Spleen (tissue), 11 donors: ENCODE measurements around the gene NPHP4. TPM values are rescaled to one million over a fixed set of nuclear protein-coding genes. Genes with fewer than 3 reads are reported as not detected.

ENCODE experiments used
- DNase-seq: peaks from one replicate; pipeline ENCODE4 v3.0.0-alpha.2; 2020
- H3K27ac ChIP-seq, 8 donors: fragments of 200-600 bp; sonication (generic) in 7 of 8; 1 replicate in 4 of 8; 2 replicates in 4 of 8; pipeline versions ENCODE4 v1.5.0 to v1.8.0; 2016 to 2021; ENCODE audit warnings: inconsistent platforms in 4 of 8, mild to moderate bottlenecking in 4 of 8, moderate library complexity in 1 of 8
- H3K27me3 ChIP-seq, 7 donors: fragments of 200-600 bp; sonication (generic) in 6 of 7; replicated peaks in 1 of 7; 1 replicate in 4 of 7; 2 replicates in 3 of 7; pipeline versions ENCODE4 v1.5.0 to v1.8.0; 2016 to 2021; ENCODE audit warnings: inconsistent platforms in 3 of 7, mild to moderate bottlenecking in 1 of 7
- H3K36me3 ChIP-seq, 6 donors: fragments of 200-600 bp; sonication (generic) in 5 of 6; 1 replicate in 4 of 6; 2 replicates in 2 of 6; pipeline versions ENCODE4 v1.5.0 to v1.8.0; 2016 to 2021; ENCODE audit warnings: inconsistent platforms in 2 of 6
- H3K4me1 ChIP-seq, 6 donors: fragments of 200-600 bp; sonication (generic) in 5 of 6; 1 replicate in 3 of 6; 2 replicates in 3 of 6; pipeline versions ENCODE4 v1.5.0 to v1.8.0; 2016 to 2021; ENCODE audit warnings: inconsistent platforms in 3 of 6
- H3K4me3 ChIP-seq, 8 donors: fragments of 200-600 bp; sonication (generic) in 7 of 8; 1 replicate in 4 of 8; 2 replicates in 4 of 8; pipeline versions ENCODE4 v1.5.0 to v1.8.0; 2016 to 2021; ENCODE audit warnings: inconsistent platforms in 4 of 8, mild to moderate bottlenecking in 4 of 8, moderate library complexity in 2 of 8
- H3K9me3 ChIP-seq, 8 donors: fragments of 200-600 bp; sonication (generic) in 7 of 8; 1 replicate in 4 of 8; 2 replicates in 4 of 8; pipeline versions ENCODE4 v1.5.0 to v1.8.0; 2016 to 2021; ENCODE audit warnings: inconsistent platforms in 4 of 8
- CTCF ChIP-seq, 11 experiments: fragments of 200-600 bp in 7 of 11; fragments of 450-650 bp in 4 of 11; sonication (generic) in 4 of 11; IDR thresholded peaks in 8 of 11; conservative IDR thresholded peaks in 3 of 11; 1 replicate in 7 of 11; 2 replicates in 4 of 11; pipeline versions ENCODE4 v1.4.0 to v1.8.0; 2016 to 2021; ENCODE audit warnings: antibody characterized with exemption in 11 of 11, inconsistent platforms in 4 of 11, mild to moderate bottlenecking in 1 of 11
- POLR2A ChIP-seq, 3 donors: fragments of 450-650 bp; IDR thresholded peaks; one replicate each; pipeline ENCODE4 v1.5.1; 2017; ENCODE audit warnings: antibody characterized with exemption in 3 of 3, mild to moderate bottlenecking in 1 of 3
- POLR2AphosphoS5 ChIP-seq, 3 donors: sonication (generic); formaldehyde crosslinking; IDR thresholded peaks; one replicate each; pipeline ENCODE4 v1.5.1; 2017; ENCODE audit warnings: antibody characterized with exemption in 3 of 3
- WGBS, 5 donors: extraction: QIAGEN DNeasy Blood & Tissue Kit in 3 of 5; methylation state at CpG; one replicate each; pipeline versions ENCODE4 v1.1.5 to v1.1.7; 2013 to 2018; 5-methylcytosine and 5-hydroxymethylcytosine counted together
- intact Hi-C: fragments of 100-400 bp; cut with DNase I; formaldehyde crosslinking; loops from one replicate; pipeline ENCODE4 v1.15.0; 2023; ENCODE audit warnings: low total_unique reads
- polyA plus RNA-seq, 3 donors: library from polyadenylated mRNA; stranded (reverse); fragments of 200-250 nt; gene quantifications; one replicate each; pipeline ENCODE4 v1.2.1, GENCODE V29; 2013
- total RNA-seq, 7 donors: library from RNA; depleted of rRNA in 3 of 7; stranded (reverse); fragments of >200 nt in 3 of 7; fragmentation: NEBNext Ultra II Directional in 4 of 7; extraction: Animal tissue kit (Norgen Biotek cat#: 25700) in 4 of 7; gene quantifications; one replicate each; pipeline versions ENCODE4 v1.1.0 to v1.2.1, GENCODE V29; 2016 to 2021
- donor health status: healthy with polysubstance abuse.
- donor health status: DM: no; HTN: no; CAD: no; lungs with moderate emphysema.
- donor health status: DM: no; HTN: no; CAD: no.
- donor health status: Bipolar disorder and iron deficiency.
- donor health status: healthy.
- donor health status: DM: no; HTN: no; CAD: no.
- donor health status: DM: yes; HTN: yes; CAD: no.

The NPHP4 gene
- total and polyA plus RNA-seq, 10 donors = 1.2 to 17.5 (median 9.4) TPM

- H3K4me3 ChIP-seq = no peak overlapping the region
- intact Hi-C loops = no loop called here
- peak; percentile 62 for DNase-seq
- H3K4me1 ChIP-seq = peaks cover 0 to 55% (median 15%) of the 10 kb centered on the region in 6 donors
- 94 to 97% (median 95%) methylated on average over 15 to 17 of the region's 17 CpGs for WGBS, 5 donors
- H3K27me3 ChIP-seq = no peaks in the 10 kb centered on the region
- H3K9me3 ChIP-seq = no peaks in the 10 kb centered on the region
- peaks cover 0 to 62% (median 8%) of the 10 kb centered on the region in 6 donors for H3K36me3 ChIP-seq
- TF ChIP-seq POLR2A (IDR thresholded peaks at IDR 0.05) (no peak), POLR2AphosphoS5 (IDR thresholded peaks at IDR 0.05) (no peak), CTCF (IDR thresholded peaks at IDR 0.05 in 8 of 11, conservative IDR thresholded peaks at IDR 0.05 in 3 of 11) (no peak)
- H3K27ac ChIP-seq = no peak overlapping the region
These were observed 8.4 kb upstream of the NPHP4 start for GRCh38 chr1:6000444-6001288.

GRCh38 chr1:5999711-6000443 is 7.7 kb upstream of the NPHP4 start:
- intact Hi-C loops = no loop called here
- DNase-seq = peak; percentile 71
- no peaks in the 10 kb centered on the region for H3K9me3 ChIP-seq
- no peak overlapping the region for H3K4me3 ChIP-seq
- H3K36me3 ChIP-seq = peaks cover 0 to 68% (median 8%) of the 10 kb centered on the region in 6 donors
- peaks cover 4 to 63% (median 21%) of the 10 kb centered on the region in 6 donors for H3K4me1 ChIP-seq
- no peak overlapping the region for H3K27ac ChIP-seq
- TF ChIP-seq CTCF (IDR thresholded peaks at IDR 0.05 in 8 of 11, conservative IDR thresholded peaks at IDR 0.05 in 3 of 11) = no peak
- TF ChIP-seq POLR2AphosphoS5 (IDR thresholded peaks at IDR 0.05) = no peak
- TF ChIP-seq POLR2A (IDR thresholded peaks at IDR 0.05) = no peak
- WGBS, 5 donors = 93 to 96% (median 94%) methylated on average over 28 of the region's 28 CpGs
- H3K27me3 ChIP-seq = no peaks in the 10 kb centered on the region

DNA sequence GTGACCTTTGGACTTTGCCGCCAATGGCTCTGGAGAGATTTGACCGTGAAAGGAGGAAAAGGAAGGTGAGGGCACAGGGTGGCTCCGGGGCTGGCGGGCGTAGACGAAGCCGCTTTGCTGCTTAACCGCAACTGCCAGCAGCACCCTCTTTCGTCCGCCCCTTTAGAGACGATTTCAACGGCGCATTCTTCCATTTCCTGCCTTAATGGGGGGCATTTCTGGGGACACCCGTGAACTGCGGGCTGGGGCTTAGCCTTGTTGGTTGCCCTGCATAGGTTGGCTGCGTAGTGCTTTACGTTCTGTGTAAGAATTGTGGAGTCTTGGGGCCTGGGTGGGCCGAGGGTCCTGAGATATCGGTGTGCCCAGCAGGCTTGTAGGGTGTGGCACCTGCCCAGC is 6.7 kb upstream of the NPHP4 start:
- DNase-seq = peak; percentile 64
- Histone ChIP-seq H3K27ac (no peak overlapping the region), H3K36me3 (peaks cover 0 to 66% (median 8%) of the 10 kb centered on the region in 6 donors), H3K9me3 (no peaks in the 10 kb centered on the region), H3K4me3 (no peak overlapping the region), H3K4me1 (peaks cover 4 to 64% (median 31%) of the 10 kb centered on the region in 6 donors), H3K27me3 (no peaks in the 10 kb centered on the region)
- 78 to 90% (median 82%) methylated on average over 15 to 19 of the region's 19 CpGs for WGBS, 5 donors
- TF ChIP-seq POLR2AphosphoS5 (IDR thresholded peaks at IDR 0.05) (peak in 2 of 3 donors; percentile 20 to 31), POLR2A (IDR thresholded peaks at IDR 0.05) (no peak), CTCF (IDR thresholded peaks at IDR 0.05 in 8 of 11, conservative IDR thresholded peaks at IDR 0.05 in 3 of 11) (no peak)
- intact Hi-C loops = no loop called here
